Suppressor macrophage (primary cell): Measurements from ENCODE around the gene LRG1.

ENCODE experiments used
- DNase-seq, 4 experiments: peaks; one replicate each; pipeline ENCODE4 v3.0.0-alpha.2; 2020 to 2022
- total RNA-seq, 17 experiments: gene quantifications; one replicate each; lab custom pipeline; 2026; ENCODE audit warnings: mixed read lengths in 6 of 17, inconsistent platforms in 3 of 17; lab: John Stamatoyannopoulos, UW

Gene LRG1
- total RNA-seq: 0.56 to 15.6 (median 0.98) reads per million in 17 experiments

- peak; percentile 83 to 93 (median 90) for DNase-seq
Observed at GRCh38 chr19:4539693-4540581, at the start of gene LRG1. TSS of gene LRG1 (minus strand) at chr19:4540036. CDS start at chr19:4540013, 23 bp downstream.

- DNase-seq: peak in 1 of 4 experiments; percentile 18
Observed at GRCh38 chr19:4588291-4588761, 48.5 kb upstream of the LRG1 start.

GRCh38 chr19:4587527-4587926 is 47.7 kb upstream of the LRG1 start:
- DNase-seq: no peak

- DNase-seq: no peak
Observed at GRCh38 chr19:4586691-4587090, 46.9 kb upstream of the LRG1 start.

GRCh38 chr19:4586245-4586644 is 46.4 kb upstream of the LRG1 start:
- no peak for DNase-seq

GRCh38 chr19:4585556-4585955 is 45.7 kb upstream of the LRG1 start:
- DNase-seq: no peak

- DNase-seq: no peak
Observed at GRCh38 chr19:4584670-4585460, 45.0 kb upstream of the LRG1 start.

GRCh38 chr19:4583961-4584669 is 44.3 kb upstream of the LRG1 start:
- DNase-seq: peak in 2 of 4 experiments; percentile 29 to 57

GRCh38 chr19:4582980-4583842 is 43.4 kb upstream of the LRG1 start:
- DNase-seq: no peak

GRCh38 chr19:4581666-4582553 is 42.1 kb upstream of the LRG1 start:
- DNase-seq: peak in 1 of 4 experiments; percentile 57

GRCh38 chr19:4580961-4581665 is 41.3 kb upstream of the LRG1 start:
- DNase-seq: no peak

GRCh38 chr19:4580021-4580901 is 40.4 kb upstream of the LRG1 start:
- DNase-seq: peak in 2 of 4 experiments; percentile 23 to 51

GRCh38 chr19:4579389-4579788 is 39.6 kb upstream of the LRG1 start:
- no peak for DNase-seq

- DNase-seq: no peak
Observed at GRCh38 chr19:4578552-4579248, 38.9 kb upstream of the LRG1 start.

GRCh38 chr19:4577020-4577782 is 37.4 kb upstream of the LRG1 start:
- peak in 2 of 4 experiments; percentile 26 to 34 for DNase-seq

GRCh38 chr19:4576016-4576933 is 36.4 kb upstream of the LRG1 start:
- DNase-seq: peak; percentile 70 to 86 (median 77)
